Inflammatory macrophage treated with lipopolysaccharide for 1 hour (primary cell): Measurements from ENCODE around the gene HNRNPA0.

Experiments used
- DNase-seq, 2 donors: peaks; one replicate each; pipeline ENCODE4 v3.0.0-alpha.2; 2020 to 2022

The HNRNPA0 gene

DNA sequence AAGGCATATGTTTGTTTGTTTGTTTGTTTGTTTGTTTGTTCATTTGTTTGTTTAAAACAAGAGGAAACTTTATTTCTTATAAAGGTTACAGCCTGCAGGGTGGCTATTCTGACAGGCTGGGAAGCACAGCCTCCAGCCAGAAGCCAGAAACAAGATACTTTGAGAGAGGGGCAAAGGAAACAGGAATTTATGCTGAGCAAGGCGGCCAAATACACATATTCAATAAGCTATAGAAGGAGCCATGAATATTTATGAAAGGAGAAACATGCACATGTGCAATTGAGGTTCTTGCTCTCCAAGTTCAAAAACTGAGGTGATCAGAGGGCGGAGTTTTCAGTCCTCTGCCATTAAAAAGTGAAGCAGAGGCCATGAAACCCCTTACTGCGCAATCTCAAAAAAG is 37.8 kb downstream of the HNRNPA0 start:
- no peak for DNase-seq

DNA sequence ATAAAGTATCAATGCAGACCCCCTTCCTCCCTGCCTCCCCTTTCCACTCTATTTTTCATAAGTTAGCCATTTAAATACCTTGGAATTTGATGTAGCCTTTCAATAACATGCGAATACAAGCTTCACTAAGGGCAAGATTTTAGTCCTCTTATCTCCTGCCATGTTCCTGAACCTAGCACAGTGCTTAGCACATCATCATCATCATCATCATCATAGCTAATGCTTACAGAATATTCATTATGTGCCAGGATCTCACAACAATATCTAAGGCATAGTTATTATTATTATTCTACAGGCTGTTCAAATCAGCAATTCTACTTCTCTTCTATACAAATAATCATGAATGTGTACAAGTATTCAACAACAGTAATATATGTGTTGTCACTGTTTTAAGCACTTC is 38.7 kb downstream of the HNRNPA0 start:
- no peak for DNase-seq

DNA sequence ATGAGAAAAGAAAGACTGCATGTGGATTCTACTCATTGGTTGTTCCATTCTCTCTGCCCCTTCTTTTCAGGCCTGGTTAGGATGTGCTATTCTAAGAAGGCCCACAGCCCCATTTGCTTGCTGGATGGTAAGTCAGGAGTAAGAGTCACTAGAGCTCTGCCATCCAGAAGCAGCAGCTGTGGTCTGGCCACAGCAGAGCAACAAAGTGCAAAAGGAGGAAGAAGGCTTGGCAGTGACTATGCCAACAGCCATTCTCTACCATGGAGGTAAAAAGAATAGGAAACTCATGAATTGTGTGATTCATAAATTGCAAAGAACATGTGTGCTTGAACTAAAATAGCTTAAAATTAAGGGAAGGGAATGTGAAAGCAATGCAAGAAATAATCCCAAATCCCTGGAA is 39.2 kb downstream of the HNRNPA0 start:
- no peak for DNase-seq

DNA sequence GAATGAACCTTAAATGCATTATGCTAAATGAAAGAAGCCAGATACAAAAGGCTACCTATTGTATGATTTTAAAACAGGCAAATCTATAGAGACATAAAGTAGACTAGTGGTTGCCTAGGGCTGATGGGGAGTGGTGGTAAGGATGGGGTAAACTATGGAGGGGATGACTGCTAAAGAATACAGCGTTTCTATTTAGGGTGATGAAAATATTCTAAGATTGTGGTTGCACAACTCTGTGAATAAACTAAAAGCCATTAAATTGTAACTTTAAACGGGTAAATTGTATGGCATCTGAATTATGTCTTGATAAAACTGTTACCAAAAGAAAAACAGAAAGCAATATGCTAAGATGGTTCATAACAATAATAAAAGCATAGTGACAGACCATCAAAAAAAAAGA is 39.7 kb downstream of the HNRNPA0 start:
- DNase-seq = no peak

DNA sequence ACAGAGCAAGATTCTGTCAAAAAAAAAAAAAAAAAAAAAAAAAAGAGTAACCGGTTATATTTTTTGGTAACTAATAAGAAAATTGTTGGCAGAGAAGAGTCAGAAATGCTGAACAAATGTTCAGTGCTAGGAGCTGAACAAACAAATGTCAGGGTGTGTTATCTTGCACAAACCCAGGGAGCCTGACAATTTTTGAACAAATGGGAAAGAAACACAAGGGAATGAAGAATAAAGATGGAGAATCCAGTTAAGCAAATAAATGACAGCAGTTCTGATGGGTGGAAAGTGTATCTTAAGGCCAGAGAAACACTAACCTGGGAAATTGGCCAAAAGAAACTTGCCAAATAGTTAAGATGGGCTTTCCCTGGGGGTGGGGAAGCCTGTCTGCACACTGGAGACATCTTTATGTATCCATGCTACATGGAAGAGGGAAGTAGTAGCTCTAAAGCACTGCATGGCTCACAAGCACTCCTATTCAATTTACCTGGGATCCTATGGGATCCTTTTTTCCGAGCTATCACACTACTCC is 42.0 kb downstream of the HNRNPA0 start:
- DNase-seq = no peak

DNA sequence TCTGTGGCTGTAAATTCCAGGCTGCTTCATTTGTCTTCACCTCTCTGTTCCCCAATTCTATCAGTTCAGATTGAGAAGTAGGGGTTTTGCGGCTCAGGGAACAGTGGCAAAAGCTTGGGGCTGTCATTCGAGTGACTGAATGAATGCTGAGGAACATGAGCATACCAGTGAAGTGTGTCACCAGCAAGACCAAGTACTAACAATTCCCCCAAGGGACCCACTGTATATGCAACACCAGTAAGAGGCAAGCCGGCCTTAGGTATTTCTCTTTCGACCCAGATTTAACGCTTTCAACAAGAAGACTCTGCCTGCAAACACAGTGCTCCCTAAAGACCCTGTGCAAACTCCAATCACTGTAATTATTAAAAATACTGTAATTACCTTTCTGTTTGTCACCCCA is 44.1 kb downstream of the HNRNPA0 start:
- no peak for DNase-seq

DNA sequence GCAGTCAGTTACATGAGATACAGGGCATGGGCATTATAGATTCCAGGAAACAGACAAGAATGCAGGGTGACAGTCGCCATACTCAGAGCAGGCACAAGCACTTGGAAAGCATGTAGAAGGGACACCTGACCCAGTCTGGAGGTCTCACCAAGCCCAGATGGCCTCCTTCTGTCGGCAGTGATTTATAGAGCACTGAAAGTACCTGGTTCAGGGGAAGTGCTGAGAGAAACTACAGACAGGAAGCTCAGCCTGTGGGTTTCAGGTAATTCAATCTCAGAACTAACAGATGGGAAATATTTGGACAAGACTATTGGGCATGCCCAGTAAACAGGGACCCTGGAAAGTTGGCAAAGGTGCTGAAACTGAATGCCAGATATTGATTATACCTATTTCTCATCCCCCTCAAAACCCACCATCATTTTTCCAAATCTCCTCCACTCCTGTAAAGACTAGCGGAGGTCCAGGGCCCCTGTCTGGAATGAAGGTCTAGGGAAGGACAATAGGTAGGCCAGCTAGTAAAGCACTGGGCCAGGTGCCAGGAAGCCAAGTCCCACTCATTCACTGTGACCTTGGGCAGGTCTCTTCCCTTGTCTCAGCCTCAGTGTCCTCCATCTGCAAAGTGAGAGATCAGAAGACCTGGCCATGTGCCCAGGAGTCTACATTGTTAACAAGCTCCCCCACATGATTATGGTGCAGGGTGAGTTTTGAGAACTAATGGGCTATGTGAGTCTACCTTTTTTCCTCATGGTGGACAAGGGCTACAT is 45.2 kb downstream of the HNRNPA0 start:
- no peak for DNase-seq

DNA sequence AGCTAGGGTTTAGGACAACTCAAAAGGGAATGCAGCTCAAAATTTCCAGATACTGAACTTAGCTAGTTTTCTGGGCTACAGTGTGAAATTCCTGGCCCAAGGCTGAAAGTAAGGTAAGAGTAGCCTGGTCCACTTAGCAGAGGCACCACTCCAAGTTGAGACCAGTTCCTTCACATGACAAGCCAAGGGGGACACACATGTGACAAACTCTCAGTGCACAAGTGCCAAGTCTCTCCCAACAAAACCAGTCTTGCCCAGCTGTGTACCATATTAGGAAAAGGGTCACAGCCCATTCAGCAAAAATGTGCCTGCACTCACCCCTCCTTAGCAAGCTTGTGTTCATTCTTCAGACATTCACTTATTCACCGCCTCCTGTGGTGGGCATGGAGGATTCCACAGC is 46.1 kb downstream of the HNRNPA0 start:
- DNase-seq = no peak

DNA sequence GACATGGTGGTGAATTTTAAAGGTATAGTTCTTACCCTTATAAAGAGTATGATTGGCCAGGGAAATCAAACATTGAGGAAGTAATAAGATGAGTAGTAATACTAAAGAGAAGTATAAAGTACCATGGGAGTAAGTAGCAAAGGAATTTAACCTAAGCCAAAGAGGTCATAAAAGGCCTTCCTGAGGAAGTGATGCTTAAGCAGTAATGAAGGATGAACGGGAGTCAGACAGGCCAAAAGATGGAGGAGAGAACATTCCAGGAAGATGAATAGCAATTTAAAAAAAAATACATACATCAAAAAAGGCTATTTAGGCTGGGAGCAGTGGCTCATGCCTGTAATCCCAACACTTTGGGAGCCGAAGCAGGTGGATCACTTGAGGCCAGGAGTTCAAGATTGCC is 47.3 kb downstream of the HNRNPA0 start:
- no peak for DNase-seq

DNA sequence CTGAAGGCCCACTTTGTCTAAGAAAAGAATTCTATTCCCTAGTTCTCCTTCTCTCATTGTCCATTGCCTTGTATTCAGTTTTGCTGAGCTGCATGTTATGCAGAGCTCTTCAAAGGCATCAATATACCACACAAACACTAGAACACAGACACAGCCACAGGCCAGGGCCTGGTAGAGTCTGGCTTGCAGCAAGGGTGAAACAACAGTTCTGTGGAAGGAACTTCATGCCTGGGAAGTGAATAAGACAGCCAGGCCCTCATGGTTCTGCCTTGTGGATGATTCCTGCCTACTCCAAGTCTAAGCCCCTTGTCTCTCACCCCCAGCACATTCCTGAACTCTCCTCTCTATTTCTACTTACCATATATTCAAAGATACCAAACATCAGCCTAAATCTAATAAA is 49.1 kb downstream of the HNRNPA0 start:
- DNase-seq = no peak

DNA sequence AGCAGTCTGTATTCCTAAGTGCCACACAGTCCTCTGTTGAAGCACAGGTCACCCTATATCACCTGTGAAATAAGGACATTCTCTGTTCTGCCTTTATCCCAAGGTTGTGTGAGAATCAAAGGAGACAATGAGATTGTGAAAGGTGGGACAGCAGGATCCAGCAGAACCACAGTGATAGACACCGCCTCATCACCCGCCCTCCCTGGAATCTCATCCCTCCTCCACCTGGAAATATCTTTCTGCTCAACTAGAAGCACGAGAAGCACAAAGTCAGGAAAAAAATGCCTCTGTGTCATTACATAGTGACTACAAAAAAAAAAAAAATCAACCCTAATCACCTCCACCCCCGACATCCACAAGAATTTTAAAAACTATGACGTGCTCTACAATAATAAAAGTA is 50.6 kb downstream of the HNRNPA0 start:
- DNase-seq = no peak

DNA sequence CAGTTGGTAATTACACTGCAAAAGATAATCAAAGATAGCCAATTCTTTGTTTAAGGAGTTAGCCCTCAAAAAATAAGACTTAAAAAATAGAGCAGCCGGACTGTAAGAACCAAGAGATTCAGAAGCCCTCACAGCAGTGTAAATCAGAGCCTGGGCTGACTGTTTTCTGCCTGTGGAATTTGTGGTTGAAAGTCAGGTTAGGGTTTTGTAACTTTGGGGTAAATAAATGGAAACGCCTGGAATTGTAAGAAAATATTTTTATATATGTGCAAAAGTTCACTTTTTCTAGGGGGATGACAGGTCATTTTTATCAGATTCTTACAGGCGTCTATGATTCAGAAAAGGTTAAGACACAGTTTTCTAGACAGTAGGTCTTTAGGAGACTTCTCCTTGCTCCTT is 53.9 kb downstream of the HNRNPA0 start:
- DNase-seq = no peak

DNA sequence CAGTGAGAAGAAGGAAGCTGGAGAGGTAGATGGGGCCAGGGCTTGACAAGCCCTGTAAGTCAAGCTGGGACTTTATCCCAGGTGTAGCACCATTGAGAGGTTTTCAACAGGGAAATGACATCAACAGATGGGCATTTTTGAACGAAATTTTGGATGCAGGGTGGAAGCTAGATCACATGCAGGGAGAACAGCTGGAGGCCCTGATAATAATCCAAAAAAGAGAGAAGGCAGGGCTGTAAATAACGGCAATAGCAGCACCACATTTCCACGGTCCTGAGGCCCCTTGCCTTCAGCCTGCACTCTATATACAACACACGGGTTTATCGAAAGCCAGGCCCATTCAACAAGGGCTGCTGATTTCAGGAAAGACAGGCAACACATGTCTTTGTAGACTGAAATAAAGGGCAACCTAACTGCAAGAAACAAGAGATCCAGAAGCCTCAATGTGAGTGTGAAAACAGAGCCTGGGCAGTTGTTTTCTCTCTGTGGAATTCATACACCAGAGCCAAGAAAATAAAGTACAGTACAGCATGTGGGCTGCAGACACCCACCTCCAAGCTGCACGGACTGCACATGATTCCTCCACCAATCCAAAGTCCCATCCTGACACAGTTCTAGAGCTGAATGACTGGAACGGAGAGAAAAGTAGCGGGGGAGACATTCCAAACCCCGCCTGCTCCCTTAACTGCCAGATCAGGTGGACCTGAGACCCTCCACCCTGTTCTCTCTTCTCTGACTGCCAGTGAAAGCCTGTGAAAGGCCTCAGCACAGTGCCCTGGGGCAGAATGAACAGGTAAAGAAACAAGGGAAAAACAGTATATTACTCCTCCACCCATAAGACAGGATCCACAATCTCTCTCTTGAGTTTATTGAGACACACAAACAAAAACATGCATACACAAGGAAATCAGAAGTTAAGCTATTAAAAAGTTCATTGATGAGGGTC is 54.6 kb downstream of the HNRNPA0 start:
- no peak for DNase-seq

DNA sequence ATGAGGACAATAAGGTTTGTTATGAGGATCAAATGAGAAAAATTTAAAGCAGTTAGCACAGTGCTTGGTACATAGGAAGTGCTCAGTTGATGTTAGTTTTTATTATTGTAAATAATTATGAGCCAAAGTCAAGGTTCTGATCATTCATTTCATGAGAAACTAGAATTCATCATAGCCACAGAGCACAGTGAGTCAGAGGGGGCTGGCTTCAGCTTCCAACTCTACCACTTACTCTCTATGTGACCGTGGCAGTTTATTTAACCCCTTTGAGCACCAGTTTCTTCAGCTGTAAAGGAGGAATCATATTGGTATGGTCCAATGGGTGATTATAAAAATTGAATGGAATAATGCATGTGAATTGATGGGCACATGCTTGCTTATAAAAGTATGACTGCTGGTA is 57.7 kb downstream of the HNRNPA0 start:
- no peak for DNase-seq

DNA sequence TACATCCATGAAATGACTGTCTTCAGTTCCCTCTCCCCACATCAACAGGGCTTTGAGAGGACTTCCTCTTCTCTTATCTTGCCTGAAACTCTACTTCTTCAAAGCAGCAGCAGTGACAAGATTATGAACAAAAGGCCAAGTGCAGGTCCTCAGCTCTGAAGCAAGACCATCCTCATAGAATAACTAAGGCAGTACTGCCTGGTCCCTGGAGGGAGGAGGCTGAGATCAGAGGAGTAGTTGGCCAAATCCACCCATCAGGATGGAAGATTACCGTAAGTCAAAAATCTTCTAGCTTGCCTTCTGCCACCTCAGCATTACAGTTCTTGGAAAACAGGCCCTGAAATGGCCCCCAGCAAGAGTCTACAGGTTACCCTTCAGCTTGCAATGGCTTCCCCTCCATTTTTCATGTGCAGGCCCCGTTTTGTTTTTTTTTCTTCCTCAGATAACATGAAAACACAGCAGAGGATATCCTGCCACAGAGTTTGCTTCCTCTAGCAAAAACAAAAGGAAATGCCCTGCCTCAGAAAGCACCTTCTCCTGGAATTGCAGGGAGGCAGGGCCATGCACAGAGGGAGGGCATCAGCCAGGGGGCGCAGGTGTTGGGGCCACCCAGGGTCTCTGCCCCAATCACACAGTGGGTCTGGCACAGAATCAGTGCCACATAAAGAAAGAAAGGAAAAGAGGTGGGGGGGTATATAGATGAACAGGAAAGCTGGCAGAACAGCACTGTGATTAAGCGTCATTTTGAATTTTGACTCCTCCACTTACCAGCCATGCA is 58.3 kb downstream of the HNRNPA0 start:
- peak; percentile 19 to 31 for DNase-seq
